H4 (cell line): ENCODE results near the gene LYZL1. TPM values are rescaled to one million over a fixed set of nuclear protein-coding genes. Genes with fewer than 3 reads are reported as not detected.
"Not testable (repeated sequence)": the region's sequence is repeated elsewhere in the genome, so short reads cannot be mapped to it uniquely, and the experiment has no call there.

Experiments used
- DNase-seq: peaks from one replicate; pipeline ENCODE4 v3.0.0-alpha.2; 2015; ENCODE audit warnings: low spot score
- total RNA-seq: library from RNA; depleted of rRNA; stranded (reverse); fragments of >200 nt; shearing (Covaris generic); gene quantifications from 2 replicates; pipeline ENCODE4 v1.2.3, GENCODE V29; 2014

Gene LYZL1
- total RNA-seq, 1 experiment from 2014 or later, result not detected

DNA sequence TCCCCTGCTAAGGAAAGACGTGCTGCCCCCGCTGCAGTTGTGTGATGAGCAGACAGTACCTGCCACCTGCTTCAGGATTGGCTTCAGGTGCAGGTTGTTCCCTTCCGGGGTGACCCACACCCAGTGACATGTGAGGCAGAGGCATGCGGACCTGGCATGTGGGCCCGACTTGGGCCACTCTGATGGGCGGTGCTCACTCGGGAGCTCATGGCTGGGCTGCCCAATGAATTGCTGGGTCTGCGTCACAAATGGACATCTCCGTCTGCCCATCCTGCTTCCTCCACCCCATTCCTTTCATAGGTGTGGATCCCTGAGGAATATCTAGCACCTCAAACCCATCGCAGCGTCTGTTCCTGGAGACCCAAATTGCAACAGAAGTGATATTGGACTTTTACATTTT, 19.3 kb downstream of the LYZL1 start:
- not testable (repeated sequence) for DNase-seq

DNA sequence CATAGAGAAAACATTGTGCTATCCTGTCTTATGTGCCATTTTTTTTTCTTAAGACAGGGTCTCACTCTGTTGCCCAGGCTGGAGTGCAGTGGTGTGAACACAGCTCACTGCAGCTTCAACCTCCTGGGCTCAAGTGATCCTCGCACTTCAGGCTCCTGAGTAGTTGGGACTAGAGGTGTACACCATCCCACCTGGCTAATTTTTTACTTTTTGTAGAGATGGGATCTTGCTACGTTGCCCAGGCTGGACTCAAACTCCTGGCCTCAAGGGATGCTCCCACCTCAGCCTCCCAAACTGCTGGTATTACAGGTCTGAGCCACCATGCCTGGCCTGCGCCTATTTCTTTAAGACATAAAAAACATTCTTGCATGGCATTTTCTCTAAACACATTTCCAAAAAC, 20.6 kb downstream of the LYZL1 start:
- no peak for DNase-seq

DNA sequence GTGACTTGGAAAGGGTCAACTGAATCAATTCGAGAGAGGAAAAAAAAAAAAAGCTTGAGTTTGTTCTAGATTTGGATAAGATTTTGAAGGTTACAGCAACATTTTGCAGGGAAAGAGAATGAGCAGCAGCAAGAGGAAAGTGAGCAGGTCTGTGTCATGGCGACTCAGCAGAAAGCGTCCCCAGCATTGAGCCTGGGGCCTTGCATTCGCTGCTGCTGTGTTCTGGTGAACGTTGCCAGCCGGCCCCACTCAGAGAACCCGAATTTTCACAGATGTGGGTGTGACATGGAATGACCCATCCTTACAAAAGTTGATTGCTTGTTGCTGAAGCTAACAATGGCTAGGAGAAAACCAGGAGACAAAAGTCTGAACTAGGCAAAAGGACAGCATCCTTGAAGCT, 21.6 kb downstream of the LYZL1 start:
- not testable (repeated sequence) for DNase-seq

DNA sequence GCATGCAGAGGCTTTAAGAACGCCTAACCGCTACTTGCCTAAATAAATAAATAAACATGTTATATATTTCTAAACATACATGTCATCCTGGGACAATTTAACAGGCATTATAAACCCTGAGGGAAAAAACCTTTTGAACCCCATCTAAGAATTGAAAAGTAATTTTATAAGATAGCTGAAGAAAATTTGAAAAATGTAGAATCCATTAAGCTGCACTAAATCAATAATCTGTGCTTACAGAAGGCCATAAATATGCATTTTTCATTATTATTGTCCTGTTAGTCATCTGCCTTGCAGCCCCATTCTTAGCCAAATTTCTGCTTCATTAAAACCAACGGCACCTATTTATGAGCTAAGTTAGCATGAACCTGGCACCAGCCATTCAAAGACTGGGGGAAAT, 24.2 kb downstream of the LYZL1 start:
- no peak for DNase-seq

DNA sequence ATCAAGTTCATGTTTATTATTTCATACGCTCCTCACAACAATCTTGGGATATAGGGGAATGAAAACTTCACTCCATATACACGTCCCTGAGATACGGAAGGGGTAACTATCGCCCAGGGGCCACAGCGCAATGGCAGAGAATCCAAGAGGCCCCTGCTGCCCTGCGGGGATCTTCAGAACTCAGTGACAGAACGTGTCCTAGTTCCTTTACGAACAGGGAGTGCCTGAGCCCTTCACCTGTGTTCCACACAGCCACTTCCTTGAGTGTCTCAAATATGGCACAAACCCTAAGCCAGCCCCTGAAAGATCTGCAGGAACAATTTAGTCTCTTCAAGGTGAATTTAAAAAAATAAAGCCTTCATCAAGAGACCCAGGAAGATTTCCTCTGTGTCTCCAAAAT, 25.9 kb downstream of the LYZL1 start:
- DNase-seq, result no peak

DNA sequence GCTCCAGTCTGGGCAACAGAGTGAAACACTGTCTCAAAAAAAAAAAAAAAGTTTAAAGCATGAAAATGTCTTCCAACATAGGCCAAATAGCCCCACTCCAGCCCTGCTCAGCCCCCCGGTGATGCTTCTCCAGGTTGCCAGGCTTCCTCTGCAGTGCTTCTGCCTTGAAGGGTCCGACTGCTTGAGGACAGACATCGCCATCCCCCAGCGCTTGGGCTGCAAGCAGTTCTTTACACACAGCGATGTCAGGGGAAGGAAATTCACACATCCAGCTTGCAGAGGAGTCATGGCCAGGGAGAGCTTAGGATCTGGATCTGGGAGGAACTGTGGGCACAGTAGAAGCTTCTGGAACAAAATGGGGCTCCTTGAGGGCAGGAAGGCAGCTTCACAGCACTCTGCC, 26.9 kb downstream of the LYZL1 start:
- DNase-seq, result no peak

DNA sequence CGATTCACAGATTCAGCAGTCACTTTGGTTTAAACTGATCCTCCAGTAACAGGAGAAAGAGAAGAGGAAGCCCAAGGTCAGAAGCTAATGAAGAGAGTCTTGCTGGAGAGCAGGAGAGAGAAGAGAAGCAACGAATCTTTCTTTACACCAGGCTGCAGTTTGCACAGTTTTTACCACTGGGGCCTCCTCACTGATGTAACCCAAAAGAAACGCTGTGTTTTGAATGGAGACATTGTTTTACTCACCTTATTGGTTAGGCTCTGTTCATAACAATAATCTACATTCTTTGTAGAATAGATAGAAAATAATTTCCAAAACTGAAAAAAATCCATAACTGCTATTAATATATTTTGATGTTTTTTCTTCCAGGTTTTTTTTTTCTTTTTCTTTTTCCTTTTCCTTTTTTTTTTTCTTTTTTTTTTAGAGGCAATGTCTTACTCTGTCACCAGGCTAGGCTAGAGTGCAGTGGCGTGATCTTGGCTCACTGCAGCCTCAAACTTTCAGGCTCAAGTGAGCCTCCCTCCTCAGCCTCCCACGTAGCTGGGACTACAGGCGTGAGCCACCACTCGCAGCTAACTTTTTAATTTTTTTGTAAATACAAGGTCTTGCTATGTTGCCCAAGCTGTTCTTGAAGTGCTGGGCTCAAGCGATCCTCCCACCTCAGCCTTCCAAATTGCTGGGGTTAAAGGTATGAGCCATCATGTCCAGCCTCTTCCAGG, 27.6 kb downstream of the LYZL1 start:
- DNase-seq, result no peak

DNA sequence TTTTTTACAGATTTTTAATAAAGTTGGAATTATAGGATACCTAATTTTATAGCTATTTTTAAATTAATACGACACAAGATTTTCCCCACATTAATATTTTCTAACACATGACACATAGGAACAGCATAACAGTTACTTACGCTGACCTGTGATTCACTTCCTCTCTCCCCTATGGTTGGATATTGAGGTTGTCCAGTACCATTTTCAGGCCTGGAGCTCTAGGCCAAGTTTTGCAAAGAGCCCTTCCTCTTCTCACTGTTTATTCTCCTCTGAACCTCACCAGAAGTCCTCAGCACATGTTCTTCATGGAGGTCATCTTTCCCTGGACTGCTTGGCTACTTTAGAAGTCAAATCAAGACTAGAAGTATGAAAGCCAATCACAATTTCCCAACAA, 28.2 kb downstream of the LYZL1 start:
- DNase-seq, result no peak

DNA sequence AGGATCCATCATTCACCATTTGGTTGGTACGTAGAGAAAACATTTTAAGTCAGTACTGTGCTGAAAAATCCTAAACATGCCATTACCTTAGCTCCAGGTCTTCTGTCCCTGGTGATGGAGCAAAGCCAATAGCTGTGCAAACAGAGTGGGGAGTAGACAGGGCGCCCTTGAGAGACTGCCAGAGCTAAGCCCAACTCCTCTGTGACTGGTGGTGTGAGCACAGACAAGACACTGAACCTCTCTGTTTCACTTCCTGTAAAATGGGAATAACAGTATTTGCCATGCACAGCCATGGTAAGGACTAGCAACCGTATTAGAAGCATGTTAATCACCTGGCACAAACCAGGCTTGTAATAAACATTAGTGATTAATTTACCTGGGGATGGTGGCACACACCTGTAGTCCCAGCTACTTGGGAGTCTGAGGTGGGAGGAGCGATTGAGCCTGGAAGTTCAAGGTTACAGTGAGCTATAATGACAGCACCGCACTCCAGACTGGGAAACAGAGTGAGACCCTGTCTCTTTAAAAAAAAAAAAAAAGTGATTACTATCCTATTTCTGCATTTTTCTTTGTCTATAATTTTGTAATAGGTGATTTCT, 28.7 kb downstream of the LYZL1 start:
- DNase-seq, result no peak

DNA sequence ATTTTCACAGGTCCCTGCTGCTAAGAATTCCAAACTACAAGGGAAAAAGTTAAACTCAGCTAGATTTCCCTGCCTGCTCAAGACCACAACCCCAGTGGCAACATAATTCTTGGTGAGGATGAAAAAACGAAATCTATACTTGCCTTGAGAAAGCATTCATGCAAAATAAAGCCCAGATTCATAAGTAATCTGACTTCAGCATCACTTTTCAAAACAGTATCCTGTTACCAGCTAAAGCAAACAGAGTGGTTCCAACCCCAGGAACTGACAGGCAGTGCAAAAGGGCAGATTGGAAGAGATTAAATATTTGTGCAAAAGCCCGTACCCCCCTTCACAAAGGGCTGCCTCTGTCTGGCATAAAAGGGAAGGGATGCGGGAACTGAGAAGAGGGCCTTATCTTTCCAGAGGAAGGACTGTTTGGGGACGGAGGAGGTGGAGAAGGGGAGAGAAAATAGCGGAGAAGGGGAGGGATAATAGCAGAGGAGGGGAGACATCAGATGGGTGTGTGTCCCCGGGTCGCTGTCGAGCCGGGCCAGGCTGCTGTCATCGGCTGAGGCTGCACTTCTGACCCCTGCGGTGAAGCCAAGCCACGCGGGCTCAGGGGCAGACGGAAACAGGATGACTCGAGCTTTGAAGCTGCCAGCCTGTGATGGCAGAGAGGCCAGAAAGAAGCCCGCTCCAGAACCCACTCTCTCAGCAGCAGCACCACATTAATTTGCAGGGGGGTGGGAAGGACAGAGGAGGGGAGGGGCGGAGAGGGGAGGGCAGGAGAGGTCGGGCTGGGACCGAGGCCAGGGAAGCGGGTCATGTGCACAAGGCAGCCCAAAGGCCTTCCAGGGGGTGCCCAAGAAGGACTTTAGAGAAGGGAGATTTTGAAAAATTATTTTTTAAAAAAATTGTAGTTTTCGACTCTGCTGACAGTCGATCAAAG, 29.5 kb downstream of the LYZL1 start:
- DNase-seq, result peak; percentile 75

DNA sequence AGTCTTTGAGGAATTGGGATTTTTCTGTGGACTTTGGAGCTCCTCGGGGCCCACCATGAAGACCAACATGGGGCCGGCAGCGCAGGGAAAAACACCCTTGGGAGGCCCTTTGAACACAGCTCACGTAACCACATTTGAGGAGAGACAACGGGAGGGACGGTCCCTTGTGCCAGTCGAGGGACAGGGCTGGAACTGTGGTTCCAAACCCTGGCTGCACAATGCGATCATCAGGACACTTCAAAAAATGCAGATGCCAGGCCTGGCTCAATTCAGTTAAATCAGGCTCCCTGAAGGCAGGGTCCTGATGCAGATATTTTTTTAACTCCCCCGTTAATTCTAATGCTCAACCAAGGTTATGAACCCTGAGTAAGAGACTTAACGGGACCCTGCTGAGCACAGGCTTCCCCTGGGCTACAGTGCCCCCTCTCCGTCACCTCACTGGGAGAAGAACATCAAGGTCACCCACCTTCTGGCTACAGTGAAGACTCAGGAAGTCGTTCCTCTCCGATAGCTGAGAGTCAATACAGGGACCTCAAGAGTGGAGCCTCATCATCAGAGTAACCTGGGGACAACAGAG, 30.4 kb downstream of the LYZL1 start:
- DNase-seq, result no peak

DNA sequence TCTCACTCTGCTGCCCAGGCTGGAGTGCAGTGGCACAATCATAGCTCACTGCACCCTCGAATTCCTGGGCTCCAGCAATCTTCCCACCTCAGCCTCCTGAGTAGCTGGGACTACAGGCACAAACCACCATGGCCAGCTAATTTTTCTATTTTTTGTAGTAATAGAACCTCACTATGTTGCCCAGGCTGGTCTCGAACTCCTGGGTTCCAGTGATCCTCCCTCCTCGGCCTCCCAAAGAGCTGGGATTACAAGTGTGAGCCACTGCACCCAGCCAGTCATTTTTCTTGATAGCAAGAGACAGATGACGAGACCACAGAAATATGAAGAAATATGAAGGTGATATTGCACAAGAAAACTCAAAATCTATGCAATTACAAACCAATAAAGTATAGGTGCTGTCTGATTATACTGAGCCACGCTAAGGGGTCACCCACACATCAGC, 31.8 kb downstream of the LYZL1 start:
- DNase-seq, result not testable (repeated sequence)

DNA sequence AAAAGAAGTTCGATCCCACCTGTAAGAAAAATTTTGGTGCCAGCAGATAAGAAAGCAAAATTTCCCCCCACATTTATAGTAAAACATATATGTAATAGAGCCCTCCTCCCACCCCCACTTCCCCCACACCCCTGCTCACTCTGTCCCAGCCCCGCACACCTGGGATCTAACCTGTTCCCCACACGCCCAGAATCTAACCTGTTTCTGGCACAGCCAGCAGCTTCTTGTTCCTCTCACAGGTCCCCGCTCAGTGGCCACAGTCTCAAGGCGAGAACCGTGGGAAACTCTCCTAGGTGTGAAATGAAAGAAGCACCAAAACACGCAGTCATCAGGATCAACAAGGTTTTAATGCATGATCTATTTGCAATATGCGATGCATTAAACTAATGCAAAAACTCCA, 32.8 kb downstream of the LYZL1 start:
- DNase-seq, result no peak

DNA sequence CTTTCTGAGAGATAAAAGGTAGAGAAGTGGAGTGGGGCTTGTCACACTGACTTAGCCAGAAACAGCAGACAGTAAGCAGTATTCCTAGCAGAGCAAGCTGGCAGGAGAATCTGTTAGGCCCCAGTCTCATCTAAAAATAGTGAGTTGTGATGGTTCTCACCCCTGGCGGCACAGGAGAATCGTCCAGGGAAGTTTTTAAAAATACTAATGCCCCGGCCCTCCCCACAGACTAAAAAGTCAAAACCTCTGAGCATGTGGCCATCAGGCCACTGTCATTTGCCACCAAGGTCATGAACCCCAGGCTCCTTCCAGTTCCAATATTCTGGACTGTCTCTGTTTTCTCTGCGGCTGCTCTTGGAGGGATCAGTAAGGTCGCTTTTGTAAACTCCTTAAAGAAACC, 34.0 kb downstream of the LYZL1 start:
- no peak for DNase-seq

DNA sequence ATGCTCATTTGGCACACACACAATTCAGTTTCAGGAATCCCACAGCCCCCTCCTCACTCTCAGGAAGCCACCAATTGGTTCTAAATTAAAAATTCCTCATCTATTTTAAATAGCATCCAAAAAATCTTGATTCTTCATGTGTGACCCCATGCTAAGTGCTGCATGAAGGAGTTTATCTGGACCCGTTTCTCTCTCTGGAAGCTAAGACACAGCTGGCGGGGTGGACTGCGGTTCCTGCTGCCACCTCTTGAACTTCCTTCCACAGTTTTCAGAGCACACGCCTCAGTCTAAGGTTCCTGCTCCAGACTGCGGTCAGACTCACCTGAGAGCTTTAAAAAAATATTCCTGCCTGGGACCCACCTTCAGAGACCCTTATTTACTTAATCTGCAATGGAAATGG, 34.5 kb downstream of the LYZL1 start:
- DNase-seq, result no peak

DNA sequence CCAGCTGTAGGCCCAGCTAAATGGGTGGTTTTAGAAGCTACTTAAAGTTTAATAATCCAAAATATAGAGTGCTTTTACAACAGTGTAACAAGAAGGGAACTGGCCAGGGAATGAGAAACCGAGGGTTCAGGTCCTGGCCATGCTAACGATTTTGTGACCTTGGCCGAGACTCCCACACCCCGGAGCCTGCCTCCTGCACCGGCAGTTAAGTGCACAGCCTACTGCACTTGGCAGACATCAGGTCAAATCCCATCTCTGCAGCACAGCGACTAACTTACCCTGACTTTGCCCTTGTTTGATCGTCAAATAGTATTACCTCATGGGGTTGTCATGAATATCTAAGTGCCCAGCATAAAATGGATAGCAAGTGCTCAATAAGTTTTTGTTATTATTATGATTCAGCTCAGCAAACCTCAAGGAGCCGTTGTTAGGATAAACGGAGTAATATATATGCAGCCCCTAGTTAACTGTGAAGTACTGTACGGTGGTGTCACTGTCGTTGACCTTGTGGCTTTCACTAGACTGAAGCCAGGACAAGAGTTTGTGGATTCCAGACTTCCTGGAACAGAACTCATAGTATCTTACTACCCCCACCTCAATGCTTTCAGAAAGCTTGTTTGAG, 35.5 kb downstream of the LYZL1 start:
- DNase-seq, result no peak

DNA sequence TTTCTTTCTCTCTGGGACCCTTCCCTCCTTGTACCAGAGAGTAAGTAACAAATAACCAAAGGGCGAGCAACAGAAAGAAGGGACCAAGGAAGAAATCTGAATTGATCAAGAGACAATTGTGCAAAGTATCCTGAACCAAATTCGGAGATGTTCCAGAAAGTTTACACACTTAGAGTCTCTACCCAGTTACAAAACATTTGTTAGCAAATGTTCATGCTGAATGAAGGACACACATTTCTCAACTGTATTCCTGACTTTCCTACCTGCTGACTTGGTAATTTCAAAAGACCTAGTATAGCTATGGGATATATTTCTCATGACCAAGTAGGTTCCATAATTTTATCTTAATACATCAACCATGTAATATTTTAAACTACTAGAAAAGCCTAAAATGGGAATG, 37.4 kb downstream of the LYZL1 start:
- DNase-seq, result no peak

DNA sequence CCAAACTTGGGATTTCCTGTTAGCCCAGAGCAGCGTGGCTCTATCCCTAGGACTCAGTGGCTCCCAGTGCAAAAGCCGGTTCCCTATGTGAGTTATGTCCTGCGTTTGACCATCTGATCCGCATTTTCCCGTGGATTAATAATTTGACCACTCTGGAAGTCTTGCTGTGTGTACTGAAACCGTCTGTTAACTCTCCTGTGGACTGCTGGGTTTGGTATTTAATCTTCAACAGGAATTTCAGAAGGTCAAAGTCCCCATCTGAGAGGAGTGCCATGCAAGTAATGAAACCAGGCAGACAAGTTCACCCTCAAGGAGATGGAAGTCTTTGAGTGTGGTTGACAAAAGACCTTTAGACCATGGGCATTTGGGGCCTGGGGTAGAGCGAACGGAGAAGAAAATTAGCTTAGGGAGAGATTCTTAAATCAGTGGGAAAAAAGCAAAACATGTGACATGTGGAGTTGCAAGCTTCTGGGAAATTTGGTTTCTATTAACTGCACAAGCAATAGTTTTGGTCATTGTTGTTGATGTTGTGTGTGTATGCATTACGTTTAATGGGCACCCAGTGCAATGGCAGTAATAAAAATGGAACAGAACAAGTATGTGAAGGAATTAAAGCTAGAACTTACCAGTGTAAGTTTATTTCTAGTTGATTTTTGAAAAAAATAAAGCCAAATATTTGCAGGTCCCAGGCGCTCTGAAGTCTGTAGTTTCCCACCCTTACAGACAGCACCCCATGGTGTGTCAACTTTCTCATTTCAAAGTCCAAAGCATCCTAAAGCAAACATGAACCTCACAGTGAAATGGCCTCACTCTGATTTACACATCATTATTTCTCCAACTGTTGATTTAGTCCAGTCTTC, 38.2 kb downstream of the LYZL1 start:
- DNase-seq, result no peak

DNA sequence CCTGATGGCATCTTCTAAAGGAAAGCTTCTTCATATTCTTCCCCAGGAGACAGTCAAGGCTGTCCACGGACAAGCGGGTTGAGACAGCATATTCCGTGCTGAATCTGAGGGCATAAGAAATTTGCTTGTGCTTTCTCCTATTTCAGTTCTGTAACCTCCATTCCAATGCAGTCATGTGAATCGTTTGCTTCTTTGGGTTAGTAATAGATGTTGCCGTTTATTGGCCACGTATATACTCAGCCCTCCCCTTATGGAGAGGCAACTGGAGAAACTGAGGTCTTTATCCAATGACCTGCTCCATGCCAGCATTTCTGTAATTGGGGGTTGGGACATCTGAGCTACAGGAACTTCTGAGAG, 38.9 kb downstream of the LYZL1 start:
- no peak for DNase-seq

DNA sequence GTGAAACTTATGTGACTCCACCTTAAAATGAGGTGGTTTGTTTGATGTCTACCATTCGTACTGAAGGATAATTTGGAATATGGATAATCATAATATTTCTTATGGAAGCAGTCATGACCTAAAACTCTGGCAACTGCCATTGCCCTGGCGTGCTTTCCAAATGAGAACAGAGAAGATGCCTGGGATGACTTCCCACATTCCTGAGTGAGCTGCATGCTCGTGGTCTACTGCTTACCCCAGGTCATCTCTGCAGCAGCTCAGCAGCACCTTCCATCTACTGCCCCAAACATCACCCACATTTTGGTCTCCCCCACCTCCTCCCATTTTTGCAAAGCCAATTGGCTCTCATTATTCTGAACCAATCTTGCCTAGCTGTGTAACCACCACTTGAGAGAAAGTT, 40.1 kb downstream of the LYZL1 start:
- DNase-seq, result no peak

DNA sequence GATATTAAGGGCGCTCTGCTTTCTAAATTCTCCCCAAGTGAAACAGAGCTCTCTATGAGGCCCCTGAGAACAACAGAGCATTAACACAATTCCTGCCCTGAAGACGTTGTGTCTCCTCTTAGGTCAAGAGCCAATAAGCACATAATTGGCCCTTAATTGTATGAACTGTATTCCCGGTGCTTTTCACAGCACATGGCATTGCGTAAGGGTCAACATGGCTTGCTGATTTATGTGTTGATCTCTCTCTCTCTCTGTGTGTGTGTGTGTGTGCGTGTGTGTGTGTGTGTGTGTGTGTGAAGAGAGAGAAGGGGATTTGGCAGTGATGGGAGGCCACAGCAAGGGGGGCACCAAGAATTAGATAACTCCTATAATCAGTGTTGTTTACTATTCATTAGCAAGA, 40.5 kb downstream of the LYZL1 start:
- no peak for DNase-seq
